Astrocyte (in vitro differentiated cells and primary cell): ENCODE data around the gene RPL18. TPM values are rescaled to one million over a fixed set of nuclear protein-coding genes. Genes with fewer than 3 reads are reported as not detected.

Source experiments
- DNase-seq: peaks from one replicate; pipeline ENCODE4 v3.0.0-alpha.2; 2010; ENCODE audit warnings: low read depth
- FAIRE-seq: peaks from 2 replicates; lab custom pipeline; 2011; peaks lifted over from hg19 to GRCh38; lab: Jason Lieb, UNC
- H2AFZ ChIP-seq: 2 replicates; pipeline ENCODE4 v1.6.0; 2012; ENCODE audit warnings: low read depth, low read length, inconsistent platforms
- H3K27ac ChIP-seq: 2 replicates; pipeline ENCODE4 v1.5.1; 2011; ENCODE audit warnings: low read depth, low read length, inconsistent platforms
- H3K27me3 ChIP-seq: 2 replicates; pipeline ENCODE4 v1.6.0; 2011; ENCODE audit warnings: low read length, inconsistent platforms; ENCODE audit not compliant: insufficient read depth
- H3K36me3 ChIP-seq: 2 replicates; pipeline ENCODE4 v1.5.1; 2011; ENCODE audit warnings: low read length, inconsistent platforms; ENCODE audit not compliant: insufficient read depth
- H3K4me1 ChIP-seq: 2 replicates; pipeline ENCODE4 v1.5.1; 2011; ENCODE audit warnings: low read length, inconsistent platforms; ENCODE audit not compliant: insufficient read depth
- H3K4me2 ChIP-seq: 2 replicates; pipeline ENCODE4 v1.6.0; 2012; ENCODE audit warnings: low read length, inconsistent platforms
- H3K4me3 ChIP-seq: 2 replicates; pipeline ENCODE4 v1.5.1; 2011; ENCODE audit warnings: low read depth, mild to moderate bottlenecking, low read length, inconsistent platforms; ENCODE audit not compliant: insufficient read depth
- H3K79me2 ChIP-seq: 2 replicates; pipeline ENCODE4 v1.6.0; 2012; ENCODE audit warnings: mild to moderate bottlenecking, low read length, inconsistent platforms; ENCODE audit not compliant: insufficient read depth
- H3K9ac ChIP-seq: 2 replicates; pipeline ENCODE4 v1.6.0; 2012; ENCODE audit warnings: mild to moderate bottlenecking, low read length, inconsistent platforms
- H3K9me3 ChIP-seq: 2 replicates; pipeline ENCODE4 v1.5.1; 2012; ENCODE audit warnings: low read depth, mild to moderate bottlenecking, low read length, inconsistent platforms; ENCODE audit not compliant: insufficient read depth
- H4K20me1 ChIP-seq: 2 replicates; pipeline ENCODE4 v1.6.0; 2012; ENCODE audit warnings: low read length, inconsistent platforms; ENCODE audit not compliant: insufficient read depth
- H3K27ac Mint-ChIP-seq: one replicate; pipeline ENCODE4 v1.8.0; 2021; ENCODE audit warnings: mild to moderate bottlenecking, mixed read lengths; ENCODE audit not compliant: unreplicated experiment
- H3K27me3 Mint-ChIP-seq: one replicate; pipeline ENCODE4 v1.8.0; 2021; ENCODE audit warnings: low read depth, mixed read lengths; ENCODE audit not compliant: unreplicated experiment
- H3K36me3 Mint-ChIP-seq: one replicate; pipeline ENCODE4 v1.8.0; 2021; ENCODE audit warnings: low read depth, mixed read lengths; ENCODE audit not compliant: unreplicated experiment
- H3K4me1 Mint-ChIP-seq: one replicate; pipeline ENCODE4 v1.8.0; 2021; ENCODE audit warnings: low read depth, mixed read lengths; ENCODE audit not compliant: unreplicated experiment
- H3K4me3 Mint-ChIP-seq: one replicate; pipeline ENCODE4 v1.8.0; 2021; ENCODE audit warnings: mild to moderate bottlenecking, moderate library complexity, mixed read lengths; ENCODE audit not compliant: unreplicated experiment
- H3K9me3 Mint-ChIP-seq: one replicate; pipeline ENCODE4 v1.8.0; 2021; ENCODE audit warnings: mild to moderate bottlenecking, mixed read lengths; ENCODE audit not compliant: unreplicated experiment
- EZH2 ChIP-seq: IDR thresholded peaks from 2 replicates; pipeline ENCODE4 v1.6.1; 2012; ENCODE audit warnings: mild to moderate bottlenecking, low read length, inconsistent platforms; ENCODE audit not compliant: insufficient read depth
- total RNA-seq: library from RNA; stranded (reverse); gene quantifications from 2 replicates; pipeline ENCODE4 v1.2.1, GENCODE V29; 2021
- TF ChIP-seq, protein P1 (sequence below): IDR thresholded peaks from 2 replicates; pipeline ENCODE4 v1.5.1; 2011; ENCODE audit warnings: low read depth, mild to moderate bottlenecking, inconsistent platforms, low read length, moderate library complexity; ENCODE audit not compliant: insufficient read depth

Gene RPL18
- total RNA-seq, 1 donor from 2014 or later = 1,102 TPM

DNA sequence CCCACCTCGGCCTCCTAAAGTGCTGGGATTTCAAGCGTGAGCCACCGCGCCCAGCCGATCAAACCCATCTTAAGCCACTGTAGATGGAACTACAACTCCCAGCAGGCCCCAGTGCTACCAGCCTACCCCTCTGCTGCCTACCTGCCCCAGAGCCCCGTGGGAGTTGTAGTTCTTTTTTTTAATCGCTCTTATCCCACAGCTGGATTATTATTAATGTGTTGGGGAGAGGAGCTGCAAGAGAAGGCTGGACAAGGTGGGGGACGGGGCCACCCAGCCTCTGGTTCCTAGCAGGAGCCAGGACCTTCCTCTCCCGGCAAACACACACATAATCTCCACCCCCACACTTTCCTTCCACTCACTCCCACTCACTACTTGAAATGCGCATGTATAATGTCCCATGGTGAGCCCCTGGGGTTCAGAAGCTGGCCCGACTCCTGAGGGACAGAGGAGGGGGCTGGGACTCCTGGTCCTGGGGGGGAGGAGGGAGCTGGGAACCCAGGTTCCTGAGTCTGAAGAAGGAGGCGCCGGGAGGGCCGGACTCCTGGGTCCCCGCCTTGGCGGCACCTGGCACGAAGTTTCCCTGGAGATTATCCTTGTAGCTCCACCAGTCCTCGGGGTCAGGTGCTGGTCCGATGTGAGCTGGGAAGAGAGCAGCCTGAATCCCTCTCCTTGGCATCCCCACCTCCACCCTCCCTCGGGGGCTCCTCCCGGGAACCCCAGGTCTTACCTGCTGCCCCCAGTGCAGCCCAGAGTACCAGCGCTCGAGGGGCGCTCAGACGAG, 26.1 kb upstream of the RPL18 start:
- Histone ChIP-seq H3K4me2 (peak overlapping the region; percentile 98), H3K4me3 (peak overlapping the region; percentile 32), H4K20me1 (no peaks in the 10 kb centered on the region), H3K36me3 (no peaks in the 10 kb centered on the region), H3K9ac (no peak overlapping the region), H3K9me3 (no peaks in the 10 kb centered on the region), H3K4me1 (peaks cover 19% of the 10 kb centered on the region), H3K27me3 (no peaks in the 10 kb centered on the region), H3K27ac (no peak overlapping the region), H3K79me2 (no peaks in the 10 kb centered on the region), H2AFZ (peak overlapping the region; percentile 86)
- H3K27ac Mint-ChIP-seq = peak overlapping the region; percentile 42
- DNase-seq (no peak), FAIRE-seq (no peak)
- TF ChIP-seq, protein P1, sequence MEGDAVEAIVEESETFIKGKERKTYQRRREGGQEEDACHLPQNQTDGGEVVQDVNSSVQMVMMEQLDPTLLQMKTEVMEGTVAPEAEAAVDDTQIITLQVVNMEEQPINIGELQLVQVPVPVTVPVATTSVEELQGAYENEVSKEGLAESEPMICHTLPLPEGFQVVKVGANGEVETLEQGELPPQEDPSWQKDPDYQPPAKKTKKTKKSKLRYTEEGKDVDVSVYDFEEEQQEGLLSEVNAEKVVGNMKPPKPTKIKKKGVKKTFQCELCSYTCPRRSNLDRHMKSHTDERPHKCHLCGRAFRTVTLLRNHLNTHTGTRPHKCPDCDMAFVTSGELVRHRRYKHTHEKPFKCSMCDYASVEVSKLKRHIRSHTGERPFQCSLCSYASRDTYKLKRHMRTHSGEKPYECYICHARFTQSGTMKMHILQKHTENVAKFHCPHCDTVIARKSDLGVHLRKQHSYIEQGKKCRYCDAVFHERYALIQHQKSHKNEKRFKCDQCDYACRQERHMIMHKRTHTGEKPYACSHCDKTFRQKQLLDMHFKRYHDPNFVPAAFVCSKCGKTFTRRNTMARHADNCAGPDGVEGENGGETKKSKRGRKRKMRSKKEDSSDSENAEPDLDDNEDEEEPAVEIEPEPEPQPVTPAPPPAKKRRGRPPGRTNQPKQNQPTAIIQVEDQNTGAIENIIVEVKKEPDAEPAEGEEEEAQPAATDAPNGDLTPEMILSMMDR = no peak
- TF ChIP-seq EZH2 = no peak
- peaks cover 4% of the 10 kb centered on the region for H3K4me1 Mint-ChIP-seq
- peaks cover 2% of the 10 kb centered on the region for H3K36me3 Mint-ChIP-seq
- peaks cover 2% of the 10 kb centered on the region for H3K27me3 Mint-ChIP-seq
- no peaks in the 10 kb centered on the region for H3K9me3 Mint-ChIP-seq
- H3K4me3 Mint-ChIP-seq = peak overlapping the region; percentile 85

DNA sequence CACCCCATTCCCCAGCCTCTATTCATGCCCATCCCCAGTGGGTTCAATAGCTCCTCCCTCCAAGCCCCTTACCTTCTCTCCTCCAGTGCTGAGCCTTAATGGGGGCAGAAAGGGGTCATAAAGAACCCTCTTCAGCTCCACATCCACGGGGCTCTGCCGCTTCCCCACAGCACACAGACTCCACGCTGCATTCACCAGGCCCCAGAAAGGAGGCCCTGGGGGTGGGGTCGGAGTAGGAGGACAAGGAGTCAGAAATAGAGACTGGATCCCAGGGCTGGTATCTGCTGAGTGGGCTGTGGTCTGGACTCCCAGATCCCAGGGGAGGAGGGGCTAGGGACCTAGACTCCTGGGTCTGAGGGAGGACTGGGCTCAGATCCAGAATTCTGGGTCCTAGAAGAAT, 25.4 kb upstream of the RPL18 start:
- H3K27me3 ChIP-seq = no peaks in the 10 kb centered on the region
- H3K36me3 ChIP-seq = no peaks in the 10 kb centered on the region
- FAIRE-seq (no peak), DNase-seq (no peak)
- H3K9me3 Mint-ChIP-seq = no peaks in the 10 kb centered on the region
- H2AFZ ChIP-seq = no peak overlapping the region
- peaks cover 2% of the 10 kb centered on the region for H3K36me3 Mint-ChIP-seq
- peak overlapping the region; percentile 78 for H3K4me3 Mint-ChIP-seq
- no peak overlapping the region for H3K4me3 ChIP-seq
- no peak overlapping the region for H3K9ac ChIP-seq
- H3K9me3 ChIP-seq = no peaks in the 10 kb centered on the region
- H4K20me1 ChIP-seq = no peaks in the 10 kb centered on the region
- H3K79me2 ChIP-seq = no peaks in the 10 kb centered on the region
- H3K27ac ChIP-seq = no peak overlapping the region
- peaks cover 15% of the 10 kb centered on the region for H3K4me1 ChIP-seq
- TF ChIP-seq EZH2 = no peak
- peak overlapping the region; percentile 98 for H3K4me2 ChIP-seq
- H3K27me3 Mint-ChIP-seq = peaks cover 4% of the 10 kb centered on the region
- H3K4me1 Mint-ChIP-seq = peaks cover 4% of the 10 kb centered on the region
- peak overlapping the region; percentile 47 for H3K27ac Mint-ChIP-seq

DNA sequence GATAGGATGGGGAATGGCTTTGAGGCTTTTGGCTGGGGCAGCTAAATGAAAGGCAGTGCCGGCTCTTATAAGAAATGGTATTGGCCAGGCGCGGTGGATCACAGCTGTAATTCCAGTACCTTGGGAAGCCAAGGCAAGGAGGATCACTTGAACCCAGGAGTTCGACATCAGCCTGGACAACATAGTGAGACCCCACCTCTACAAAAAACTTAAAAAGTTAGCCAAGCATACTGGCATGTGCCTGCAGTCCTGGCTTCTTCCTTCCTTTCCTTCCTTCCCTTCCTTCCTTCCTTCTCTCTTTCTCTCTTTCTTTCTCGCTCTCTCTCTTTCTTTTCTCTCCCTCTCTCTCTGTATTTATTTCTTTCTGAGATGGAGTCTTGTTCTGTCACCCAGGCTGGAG, 23.9 kb upstream of the RPL18 start:
- Histone ChIP-seq H3K4me3 (no peak overlapping the region), H3K9me3 (no peaks in the 10 kb centered on the region), H3K9ac (no peak overlapping the region), H3K79me2 (no peaks in the 10 kb centered on the region), H2AFZ (no peak overlapping the region), H3K36me3 (no peaks in the 10 kb centered on the region), H4K20me1 (no peaks in the 10 kb centered on the region), H3K27me3 (no peaks in the 10 kb centered on the region), H3K4me1 (peaks cover 19% of the 10 kb centered on the region), H3K27ac (no peak overlapping the region), H3K4me2 (no peak overlapping the region)
- no peaks in the 10 kb centered on the region for H3K9me3 Mint-ChIP-seq
- DNase-seq (no peak), FAIRE-seq (no peak)
- H3K36me3 Mint-ChIP-seq = peaks cover 2% of the 10 kb centered on the region
- no peak overlapping the region for H3K27ac Mint-ChIP-seq
- no peak overlapping the region for H3K4me3 Mint-ChIP-seq
- no peak for TF ChIP-seq EZH2
- TF ChIP-seq, protein P1 = no peak
- peaks cover 4% of the 10 kb centered on the region for H3K27me3 Mint-ChIP-seq
- peaks cover 7% of the 10 kb centered on the region for H3K4me1 Mint-ChIP-seq
